GM12872 (cell line): ENCODE data around the gene JMJD1C.

Experiments
- TF ChIP-seq, protein P1 (sequence below): IDR thresholded peaks from 3 replicates; pipeline ENCODE4 v1.5.1; 2011; ENCODE audit warnings: low read depth, mild to moderate bottlenecking, low read length, moderate library complexity; ENCODE audit not compliant: insufficient read depth

JMJD1C gene

DNA sequence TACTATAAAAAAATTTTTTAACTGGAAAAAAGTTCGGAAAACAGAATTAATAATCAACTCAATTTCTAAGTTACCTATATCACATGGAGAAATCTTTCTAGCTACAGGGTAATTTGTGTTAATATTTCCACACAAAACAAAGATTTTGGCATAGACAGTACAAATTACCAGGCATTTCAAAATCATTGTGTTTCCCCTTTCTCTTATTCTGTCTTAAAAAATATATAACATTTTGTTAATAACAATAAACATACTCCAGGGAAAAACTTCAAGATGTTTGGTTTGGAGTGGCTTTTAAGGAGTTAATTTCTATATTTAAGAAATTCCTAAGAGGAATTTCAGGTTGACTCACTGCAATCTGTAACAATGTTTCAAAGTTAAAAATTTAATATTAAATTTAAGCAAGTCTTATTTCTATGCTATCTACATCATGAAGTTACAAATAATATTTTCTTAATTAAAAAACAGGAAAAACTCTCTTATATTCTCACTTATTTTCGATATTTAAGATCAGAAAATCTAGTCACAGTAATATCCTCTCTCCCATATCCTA, 200.0 kb downstream of the JMJD1C start:
- TF ChIP-seq, protein P1, sequence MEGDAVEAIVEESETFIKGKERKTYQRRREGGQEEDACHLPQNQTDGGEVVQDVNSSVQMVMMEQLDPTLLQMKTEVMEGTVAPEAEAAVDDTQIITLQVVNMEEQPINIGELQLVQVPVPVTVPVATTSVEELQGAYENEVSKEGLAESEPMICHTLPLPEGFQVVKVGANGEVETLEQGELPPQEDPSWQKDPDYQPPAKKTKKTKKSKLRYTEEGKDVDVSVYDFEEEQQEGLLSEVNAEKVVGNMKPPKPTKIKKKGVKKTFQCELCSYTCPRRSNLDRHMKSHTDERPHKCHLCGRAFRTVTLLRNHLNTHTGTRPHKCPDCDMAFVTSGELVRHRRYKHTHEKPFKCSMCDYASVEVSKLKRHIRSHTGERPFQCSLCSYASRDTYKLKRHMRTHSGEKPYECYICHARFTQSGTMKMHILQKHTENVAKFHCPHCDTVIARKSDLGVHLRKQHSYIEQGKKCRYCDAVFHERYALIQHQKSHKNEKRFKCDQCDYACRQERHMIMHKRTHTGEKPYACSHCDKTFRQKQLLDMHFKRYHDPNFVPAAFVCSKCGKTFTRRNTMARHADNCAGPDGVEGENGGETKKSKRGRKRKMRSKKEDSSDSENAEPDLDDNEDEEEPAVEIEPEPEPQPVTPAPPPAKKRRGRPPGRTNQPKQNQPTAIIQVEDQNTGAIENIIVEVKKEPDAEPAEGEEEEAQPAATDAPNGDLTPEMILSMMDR, result no peak

- TF ChIP-seq, protein P1, result no peak
Observed at GRCh38 chr10:63265222-63265617, 200.6 kb downstream of the JMJD1C start.

- TF ChIP-seq, protein P1, result no peak
Observed at GRCh38 chr10:63264617-63265221, 201.1 kb downstream of the JMJD1C start.

DNA sequence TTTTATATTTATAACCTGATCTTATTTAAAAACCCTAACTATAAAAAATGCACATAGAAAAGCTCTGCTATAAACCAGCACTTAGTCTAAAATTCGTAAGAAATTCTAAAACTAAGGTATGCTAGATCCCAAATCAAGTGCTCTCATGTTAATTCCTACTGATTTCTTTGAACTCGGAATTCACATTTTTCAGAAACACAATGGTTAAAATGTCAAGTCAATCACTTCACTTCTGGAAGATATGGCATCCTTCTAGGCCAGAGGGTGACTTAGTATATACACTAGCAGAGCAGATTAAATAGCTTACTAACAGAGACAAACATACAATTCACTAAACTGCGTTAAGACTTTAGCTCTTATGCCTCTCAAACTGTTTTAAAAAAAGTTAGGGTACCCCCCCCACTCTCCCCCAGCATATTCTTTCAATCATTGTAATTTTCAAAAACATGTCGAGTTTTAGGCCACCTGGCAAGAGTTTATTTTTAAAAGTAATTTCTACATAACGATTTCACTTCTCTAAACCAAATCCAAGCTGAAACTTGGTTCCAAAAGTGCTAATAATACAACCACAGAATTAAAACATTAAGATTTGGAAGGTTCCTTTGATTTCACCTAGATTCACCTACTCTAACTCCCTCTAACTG, 203.2 kb downstream of the JMJD1C start:
- TF ChIP-seq, protein P1, result no peak

GRCh38 chr10:63261496-63261895, 204.3 kb downstream of the JMJD1C start:
- TF ChIP-seq, protein P1, result no peak

DNA sequence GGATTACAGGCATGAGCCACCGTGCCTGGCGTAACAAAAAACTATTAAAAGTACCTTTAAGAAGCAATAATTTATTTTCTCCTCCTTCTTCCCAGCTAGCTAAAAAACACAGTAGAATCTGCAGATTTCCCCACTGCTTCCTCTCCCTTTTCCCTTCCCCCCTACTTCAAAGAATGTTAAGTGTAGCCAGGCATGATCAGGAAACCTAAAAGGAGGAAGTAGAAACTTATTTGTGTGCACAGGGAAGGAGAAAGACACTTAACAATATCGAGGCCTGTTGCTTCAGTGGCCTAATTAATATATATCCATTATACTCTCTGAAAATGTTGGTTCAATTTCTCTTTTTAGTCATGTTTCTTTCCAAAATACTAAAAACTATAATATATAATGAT, 204.9 kb downstream of the JMJD1C start:
- TF ChIP-seq, protein P1, result no peak

- TF ChIP-seq, protein P1, result no peak
Observed at GRCh38 chr10:63260103-63260859, 205.5 kb downstream of the JMJD1C start.
